Activated CD4-positive, CD25-positive, alpha-beta regulatory T cell treated with anti-CD3 and anti-CD28 coated beads, Interleukin-2, amount 50 U/mL, for 72 hours (primary cell): ENCODE results near the gene ZNF225.
"Not testable (repeated sequence)": the region's sequence is repeated elsewhere in the genome, so short reads cannot be mapped to it uniquely, and the experiment has no call there.

Experiments
- DNase-seq: peaks from one replicate; pipeline ENCODE4 v3.0.0; 2021

Gene ZNF225

DNA sequence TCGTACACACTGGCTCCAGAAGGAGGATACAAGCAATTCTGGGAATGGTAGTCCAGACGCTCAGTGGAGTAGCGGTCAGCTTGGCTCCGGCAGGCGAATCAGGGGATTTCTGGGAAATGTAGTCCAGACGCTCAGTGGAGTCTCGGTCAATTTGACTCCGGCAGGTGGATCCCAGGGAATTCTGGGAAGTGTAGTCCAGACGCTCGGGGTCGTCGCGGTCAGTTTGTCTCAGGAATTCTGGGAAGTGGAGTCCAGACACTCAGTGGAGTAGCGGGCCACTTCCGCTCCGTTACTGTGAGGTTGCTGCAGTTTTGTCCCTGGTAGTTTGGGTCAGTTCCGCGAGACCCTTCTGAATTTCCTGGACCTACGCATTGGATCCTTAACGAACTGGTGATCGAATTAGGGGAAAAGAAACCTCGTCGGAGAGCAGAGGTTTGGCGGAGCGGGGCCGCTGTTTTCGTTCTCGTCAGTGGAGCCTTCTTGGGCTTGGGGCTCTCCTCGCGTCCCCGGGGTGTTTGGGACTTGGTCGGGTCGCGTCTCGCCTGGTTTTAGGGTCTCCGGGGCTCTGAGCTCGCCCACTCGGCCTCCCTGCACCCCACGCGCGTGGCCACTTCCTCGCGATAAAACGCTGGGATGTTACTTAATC, at the start of gene ZNF225:
Gene ZNF225 (plus strand): TSS at position 262 of the 646 bp plus-strand sequence. CDS start 2,429 bp downstream, outside the sequence.
- peak; percentile 69 for DNase-seq

DNA sequence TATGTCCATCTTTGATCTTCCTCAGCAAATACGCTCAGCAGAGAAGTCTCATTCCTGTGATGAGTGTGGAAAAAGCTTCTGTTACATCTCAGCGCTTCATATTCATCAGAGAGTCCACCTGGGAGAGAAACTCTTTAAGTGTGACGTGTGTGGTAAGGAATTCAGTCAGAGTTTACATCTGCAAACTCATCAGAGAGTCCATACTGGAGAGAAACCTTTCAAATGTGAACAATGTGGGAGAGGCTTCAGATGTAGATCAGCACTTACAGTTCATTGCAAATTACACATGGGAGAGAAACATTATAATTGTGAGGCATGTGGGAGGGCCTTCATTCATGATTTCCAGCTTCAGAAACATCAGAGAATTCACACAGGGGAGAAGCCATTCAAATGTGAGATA, 46.9 kb upstream of the ZNF225 start:
- no peak for DNase-seq

DNA sequence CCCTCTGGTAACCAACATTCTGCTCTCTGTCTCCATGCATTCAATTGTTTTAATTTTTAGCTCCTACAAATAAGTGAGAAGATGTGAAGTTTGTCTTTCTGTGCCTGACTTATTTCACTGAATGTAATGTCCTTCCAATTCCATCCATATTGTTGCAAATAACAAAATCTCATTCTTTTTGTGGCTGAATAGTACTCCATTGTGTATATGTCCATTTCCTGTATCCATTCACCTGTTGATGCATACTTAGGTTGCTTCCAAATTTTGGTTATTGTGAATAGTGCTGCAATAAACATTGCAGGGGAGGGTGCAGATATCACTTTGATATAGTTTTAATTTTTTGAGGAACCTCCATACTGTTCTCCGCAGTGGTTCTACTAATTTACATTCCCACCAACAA, 43.8 kb upstream of the ZNF225 start:
- DNase-seq = no peak

DNA sequence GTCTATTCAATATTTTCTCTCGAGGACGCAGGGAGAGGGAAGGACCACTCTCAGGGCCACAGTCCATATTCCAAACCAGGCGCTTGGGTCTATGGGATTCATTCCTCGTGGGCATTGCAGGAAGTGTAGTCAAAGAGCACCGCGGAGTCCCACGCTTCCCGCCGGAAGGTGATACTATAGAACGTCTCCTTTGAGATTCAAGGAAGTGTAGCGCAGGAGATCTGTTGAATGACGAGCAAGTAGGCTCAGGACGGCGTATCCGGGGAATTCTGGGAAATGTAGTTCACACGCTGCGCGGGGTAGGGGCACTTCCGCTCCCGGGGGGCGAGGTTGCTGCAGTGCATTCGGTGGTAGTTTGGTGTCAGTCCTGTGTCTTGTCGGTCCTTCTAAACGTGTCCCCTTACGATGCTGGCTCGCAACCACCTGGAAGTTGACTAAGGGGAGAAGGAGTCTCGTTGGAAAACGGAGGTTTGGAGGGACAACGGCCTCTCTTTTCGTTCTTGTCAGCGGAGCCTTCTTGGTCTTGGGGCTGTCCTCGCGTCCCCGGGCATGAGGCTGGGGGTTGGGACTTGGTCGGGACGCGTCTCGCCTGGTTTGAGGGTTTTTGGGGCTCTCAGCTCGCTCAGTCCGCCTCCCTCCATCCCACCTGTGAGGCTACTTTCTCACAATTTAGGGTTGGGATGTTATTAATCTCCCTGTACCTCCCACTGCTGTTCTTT, 41.2 kb upstream of the ZNF225 start, which contains the start of gene ZNF284:
Gene ZNF284 (plus strand): TSS at position 336 of the 719 bp plus-strand sequence. CDS start 4,231 bp downstream, outside the sequence.
- DNase-seq = peak; percentile 72

DNA sequence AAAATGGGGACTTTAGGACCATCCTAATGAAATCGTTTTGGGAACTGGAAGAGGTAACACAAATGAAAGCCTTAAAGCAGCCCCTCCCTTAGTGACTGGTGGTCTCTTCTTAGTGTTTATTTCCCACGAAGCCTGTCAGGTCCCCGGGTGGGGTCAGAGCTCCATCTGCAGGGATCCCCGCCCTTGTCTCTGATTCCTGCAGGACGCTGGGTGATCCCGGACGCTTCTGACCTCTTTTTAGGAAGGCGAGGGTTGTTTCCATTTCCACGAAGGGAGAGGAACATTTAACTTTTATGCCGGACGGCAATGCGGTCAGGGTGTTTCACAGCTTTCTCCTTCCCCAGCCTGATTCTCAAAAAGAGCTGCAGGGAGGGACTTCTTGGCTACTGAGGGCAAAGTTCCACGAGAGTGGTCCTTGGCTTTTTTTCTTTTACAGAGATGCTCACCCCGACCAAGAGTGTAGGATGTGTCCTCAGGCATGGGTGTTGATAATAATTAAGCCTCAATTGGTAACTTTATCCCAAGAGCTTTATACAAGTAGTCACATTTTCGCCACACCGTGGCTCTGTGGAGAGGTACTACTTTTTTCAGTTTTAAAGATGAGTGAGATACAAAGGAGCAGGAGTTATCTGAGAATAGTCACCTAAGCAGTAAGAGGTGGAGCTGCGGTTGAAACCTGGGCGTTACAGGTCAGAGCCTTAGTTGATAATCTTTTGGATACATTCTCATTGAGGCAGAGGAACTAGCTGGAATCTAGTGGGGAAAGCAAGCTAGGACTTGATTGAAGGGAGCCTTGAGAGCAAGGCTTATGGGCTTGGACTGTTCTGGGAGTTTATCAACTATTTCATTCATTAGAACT, 40.4 kb upstream of the ZNF225 start:
- DNase-seq = no peak

DNA sequence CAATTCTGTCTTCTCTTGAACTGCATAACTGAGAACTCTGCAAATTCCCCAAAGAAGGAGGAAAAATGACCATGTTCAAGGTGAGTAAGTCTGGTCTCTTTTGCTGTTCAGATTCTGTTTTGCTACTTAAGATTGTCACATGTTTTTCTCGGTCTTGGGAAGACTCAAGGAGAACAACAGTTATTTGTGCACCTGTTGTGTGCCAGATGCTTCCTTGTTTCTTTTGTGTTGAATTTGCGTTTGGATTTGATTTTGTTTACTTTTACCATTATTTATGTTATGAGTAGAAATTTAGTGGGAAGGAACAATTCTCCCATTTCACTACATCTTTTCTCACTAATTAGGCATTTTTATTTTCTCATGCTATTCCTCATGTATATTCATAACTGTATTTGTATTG, 36.9 kb upstream of the ZNF225 start:
- DNase-seq = no peak

DNA sequence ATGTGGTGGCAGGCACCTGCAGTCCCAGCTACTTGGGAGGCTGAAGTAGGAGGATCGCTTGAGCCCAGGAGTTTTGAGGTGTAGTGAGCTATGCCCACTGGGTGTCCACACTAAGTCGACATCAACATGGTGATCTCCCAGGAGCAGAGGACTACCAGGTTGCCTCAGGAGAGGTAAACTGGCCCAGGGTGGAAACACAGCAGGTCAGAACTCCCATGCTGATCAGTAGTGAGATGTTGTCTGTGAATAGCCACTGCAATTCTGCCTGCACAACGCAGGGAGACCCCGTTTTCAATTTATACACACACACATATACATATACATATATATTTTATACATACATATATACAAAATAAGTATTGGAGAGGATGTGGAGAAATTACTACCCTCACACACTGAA, 21.1 kb upstream of the ZNF225 start:
- DNase-seq = no peak

DNA sequence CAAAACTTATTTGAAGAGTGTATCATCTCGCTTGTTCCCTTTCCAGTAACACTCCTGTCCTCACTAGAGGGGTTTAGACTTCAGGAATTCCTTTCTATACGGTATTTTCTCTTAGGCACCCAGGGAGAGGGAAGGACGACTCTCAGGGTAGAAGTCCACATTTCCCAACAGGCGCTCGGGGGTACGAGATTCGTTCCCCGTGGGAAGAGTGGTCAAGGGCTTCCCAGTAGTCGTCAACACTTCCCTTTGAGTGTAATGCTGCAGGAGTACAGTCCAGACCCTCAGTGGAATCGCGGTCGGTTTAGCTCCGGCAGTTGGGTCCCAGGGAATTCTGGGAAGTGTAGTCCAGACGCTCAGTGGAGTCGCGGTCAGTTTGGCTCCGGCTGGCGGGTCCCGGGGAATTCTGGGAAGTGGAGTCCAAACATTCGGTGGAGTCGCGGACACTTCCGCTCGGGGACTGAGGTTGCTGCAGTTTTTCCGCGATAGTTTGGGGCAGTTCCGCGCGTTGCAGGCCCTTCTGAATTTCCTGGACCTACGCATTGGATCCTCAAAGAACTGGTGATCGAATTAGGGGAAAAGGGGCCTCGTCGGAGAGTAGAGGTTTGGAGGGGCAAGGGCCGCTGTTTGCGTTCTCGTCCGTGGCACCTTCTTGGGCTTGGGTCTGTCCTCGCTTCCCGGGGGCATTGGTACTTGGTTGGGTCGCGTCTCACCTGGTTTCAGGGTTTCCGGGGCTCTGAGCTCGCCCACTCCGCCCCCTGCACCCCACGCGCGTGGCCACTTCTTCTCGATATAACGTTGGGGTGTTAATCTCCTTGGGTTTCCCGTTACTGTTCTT, 19.1 kb upstream of the ZNF225 start, which contains the start of gene ZNF224:
Gene ZNF224 (plus strand): TSS at position 431 of the 835 bp plus-strand sequence. CDS start 3,513 bp downstream, outside the sequence.
- DNase-seq = peak; percentile 67

DNA sequence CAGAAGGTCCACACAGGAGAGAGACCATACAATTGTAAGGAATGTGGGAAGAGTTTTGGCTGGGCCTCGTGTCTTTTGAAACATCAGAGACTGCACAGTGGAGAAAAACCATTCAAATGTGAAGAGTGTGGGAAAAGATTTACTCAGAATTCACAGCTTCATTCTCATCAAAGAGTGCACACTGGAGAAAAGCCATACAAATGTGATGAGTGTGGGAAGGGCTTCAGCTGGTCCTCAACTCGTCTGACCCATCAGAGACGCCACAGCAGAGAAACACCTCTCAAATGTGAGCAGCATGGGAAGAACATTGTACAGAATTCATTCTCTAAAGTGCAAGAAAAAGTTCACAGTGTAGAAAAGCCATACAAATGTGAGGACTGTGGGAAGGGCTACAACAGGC, 5.4 kb upstream of the ZNF225 start:
- DNase-seq = no peak

DNA sequence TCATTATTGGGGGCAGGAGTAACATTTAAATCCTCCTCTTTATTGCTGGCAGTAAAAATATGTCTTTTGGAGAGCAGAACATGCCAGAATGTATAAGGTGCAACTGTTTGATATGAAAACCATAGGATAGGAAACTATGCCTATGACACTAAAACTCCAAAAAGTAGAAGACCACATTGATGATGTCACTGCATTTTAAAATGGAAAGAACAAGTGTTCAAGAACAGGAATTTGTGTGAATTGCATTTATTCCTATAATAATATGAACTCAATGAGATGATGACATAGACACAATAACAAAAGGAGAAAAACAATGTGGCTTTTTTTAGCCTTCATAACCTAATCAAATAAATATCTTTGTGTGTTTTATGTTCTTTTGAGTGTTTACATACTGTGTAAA, 3.7 kb upstream of the ZNF225 start:
- DNase-seq = no peak

DNA sequence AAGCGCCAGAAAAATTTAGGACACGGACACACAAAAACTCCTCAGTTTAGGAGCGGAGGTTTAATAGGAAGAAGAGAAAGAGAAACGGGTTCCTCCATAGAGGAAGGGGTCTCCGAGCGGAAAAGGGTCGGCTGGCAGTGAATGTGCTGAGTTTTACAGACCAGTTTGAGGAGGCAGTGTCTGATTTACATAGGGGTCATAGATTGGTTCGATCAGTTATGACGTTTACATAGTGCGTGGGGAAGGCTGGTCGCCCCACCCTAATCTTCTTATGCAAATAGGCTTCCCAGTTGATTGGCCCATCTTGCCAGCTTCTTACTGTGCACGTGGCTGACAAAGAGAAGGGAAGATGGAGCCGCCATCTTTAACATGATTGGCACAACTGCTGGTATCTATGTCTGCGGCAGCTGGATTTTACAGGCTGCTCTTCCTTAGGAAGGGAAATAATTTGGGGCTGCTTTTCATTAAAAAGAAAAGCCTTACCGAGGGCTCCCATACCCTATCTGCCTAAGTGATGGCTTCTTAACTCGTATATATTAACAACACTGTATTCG, 1.2 kb upstream of the ZNF225 start:
- no peak for DNase-seq

DNA sequence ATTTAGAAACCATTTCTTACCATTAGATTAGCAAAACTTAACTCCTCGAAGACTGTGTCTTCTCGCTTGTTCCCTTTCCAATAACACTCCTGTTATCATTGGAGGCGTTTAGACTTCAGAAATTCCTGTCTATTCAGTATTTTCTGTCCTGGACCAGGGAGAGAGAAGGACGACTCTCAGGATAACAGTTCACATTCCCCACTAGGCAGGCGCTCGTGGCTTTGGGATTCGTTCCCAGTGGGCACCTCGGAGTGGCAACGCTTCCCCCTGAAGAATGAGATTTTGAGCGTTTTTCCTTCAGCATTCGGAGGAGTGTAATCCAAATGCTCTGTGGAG, 429 bp upstream of the ZNF225 start:
- DNase-seq = no peak

DNA sequence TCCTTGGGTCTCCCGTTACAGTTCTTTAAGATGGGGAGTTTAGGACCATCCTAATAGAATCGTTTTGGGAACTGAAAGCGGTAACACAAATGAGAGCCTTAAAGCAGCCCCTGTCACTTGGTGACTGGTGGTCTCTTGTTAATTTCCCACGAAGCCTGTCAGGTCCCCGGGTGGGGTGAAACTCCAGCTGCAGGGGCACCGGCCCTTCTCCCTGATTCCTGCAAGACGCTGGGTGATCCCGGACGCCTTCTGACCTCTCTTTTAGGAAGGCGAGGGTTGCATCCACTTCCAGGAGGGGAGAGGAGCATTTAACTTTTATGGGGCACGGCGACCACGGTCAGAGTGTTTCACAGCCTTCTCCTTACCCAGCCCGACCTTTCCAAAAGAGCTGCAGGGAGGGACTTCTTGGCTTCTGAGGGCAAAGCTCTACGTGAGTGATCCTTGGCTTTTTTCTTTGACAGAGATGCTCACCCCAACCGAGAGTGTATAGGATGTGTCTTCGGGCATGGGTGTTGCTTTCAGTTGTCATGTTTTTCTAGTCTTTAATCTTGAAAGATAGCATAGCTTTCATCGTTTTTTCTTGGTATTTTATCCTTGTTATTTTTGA, 688 bp downstream of the ZNF225 start:
- DNase-seq = no peak

DNA sequence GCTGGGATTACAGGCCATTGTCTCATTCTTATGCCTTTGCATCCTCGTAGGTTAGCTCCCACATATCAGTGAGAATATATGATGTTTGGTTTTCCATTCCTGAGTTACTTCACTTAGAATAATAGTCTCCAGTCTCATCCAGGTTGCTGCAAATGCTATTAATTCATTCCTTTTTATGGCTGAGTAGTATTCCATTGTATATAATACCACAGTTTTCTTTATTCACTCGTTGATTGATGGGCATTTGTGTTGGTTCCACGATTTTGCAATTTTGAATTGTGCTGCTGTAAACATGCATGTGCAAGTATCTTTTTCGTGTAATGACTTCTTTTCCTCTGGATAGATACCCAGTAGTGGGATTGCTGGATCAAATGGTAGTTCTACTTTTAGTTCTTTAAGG, 8.0 kb downstream of the ZNF225 start:
- DNase-seq = not testable (repeated sequence)

DNA sequence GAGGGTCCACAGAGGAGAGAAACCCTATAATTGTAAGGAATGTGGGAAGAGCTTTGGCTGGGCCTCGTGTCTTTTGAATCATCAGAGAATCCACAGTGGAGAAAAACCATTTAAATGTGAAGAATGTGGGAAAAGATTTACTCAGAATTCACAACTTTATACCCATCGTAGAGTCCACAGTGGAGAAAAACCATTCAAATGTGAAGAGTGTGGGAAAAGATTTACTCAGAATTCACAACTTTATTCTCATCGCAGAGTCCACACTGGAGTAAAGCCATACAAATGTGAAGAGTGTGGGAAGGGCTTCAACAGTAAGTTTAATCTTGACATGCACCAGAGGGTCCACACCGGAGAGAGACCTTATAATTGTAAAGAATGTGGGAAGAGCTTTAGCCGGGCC, 18.8 kb downstream of the ZNF225 start:
- no peak for DNase-seq

DNA sequence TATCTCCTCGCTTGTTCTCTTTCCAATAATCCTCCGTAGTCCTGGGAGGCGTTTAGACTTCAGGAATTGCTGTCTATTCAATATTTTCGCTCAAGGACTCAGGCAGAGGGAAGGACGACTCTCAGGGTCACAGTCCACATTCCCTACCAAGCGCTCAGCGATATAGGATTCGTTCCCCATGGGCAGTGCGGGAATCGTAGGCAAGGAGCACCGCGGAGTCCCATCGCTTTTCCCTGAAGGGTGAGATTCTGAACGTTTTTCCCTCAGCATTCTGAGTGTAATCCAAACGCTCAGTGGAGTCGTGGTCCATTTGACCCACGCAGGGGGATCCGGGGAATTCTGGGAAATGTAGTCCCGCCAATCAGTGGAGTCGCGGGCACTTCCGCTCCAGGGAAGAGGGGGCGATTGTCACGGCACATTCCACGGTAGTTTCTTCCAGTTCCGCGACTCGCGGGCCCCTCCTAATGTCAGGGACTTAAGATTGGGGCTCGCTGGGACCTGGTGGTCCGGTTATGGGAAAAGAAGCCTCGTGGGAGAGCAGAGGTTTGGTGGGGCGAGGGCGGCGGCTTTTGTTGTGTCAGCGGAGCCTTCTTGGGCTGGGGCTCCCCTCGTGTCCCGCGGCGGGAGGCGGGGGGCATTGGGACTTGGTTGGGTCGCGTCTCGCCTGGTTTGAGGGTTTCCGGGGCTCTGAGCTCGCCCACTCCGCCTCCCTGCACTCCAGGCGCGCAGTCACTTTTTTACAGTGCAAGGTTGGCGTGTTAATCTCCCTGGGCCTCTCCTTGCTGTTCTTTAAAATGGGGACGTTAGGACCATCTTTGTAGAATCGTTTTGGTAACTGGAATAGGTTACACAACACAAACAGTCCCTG, 28.2 kb downstream of the ZNF225 start, which contains the start of gene ZNF234:
Gene ZNF234 (plus strand): TSS at position 364 of the 868 bp plus-strand sequence. CDS start 3,079 bp downstream, outside the sequence.
- peak; percentile 57 for DNase-seq

DNA sequence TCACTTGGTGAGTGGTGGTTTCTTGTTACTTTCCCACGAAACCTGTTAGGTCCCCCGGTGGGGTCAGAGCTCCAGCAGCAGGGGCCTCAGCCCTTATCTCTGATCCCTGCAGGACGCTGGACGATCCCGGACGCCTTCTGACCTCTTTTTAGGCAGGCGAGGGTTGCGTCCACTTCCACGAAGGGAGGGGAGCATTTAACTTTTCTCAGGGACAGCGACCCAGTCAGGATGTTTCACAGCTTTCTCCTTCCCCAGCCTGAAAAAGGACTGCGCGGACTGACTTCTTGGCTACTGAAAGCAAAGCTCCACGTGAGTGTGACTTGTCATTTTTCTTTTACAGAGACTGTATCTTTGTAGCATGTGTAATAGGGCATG, 28.8 kb downstream of the ZNF225 start:
- DNase-seq = no peak

DNA sequence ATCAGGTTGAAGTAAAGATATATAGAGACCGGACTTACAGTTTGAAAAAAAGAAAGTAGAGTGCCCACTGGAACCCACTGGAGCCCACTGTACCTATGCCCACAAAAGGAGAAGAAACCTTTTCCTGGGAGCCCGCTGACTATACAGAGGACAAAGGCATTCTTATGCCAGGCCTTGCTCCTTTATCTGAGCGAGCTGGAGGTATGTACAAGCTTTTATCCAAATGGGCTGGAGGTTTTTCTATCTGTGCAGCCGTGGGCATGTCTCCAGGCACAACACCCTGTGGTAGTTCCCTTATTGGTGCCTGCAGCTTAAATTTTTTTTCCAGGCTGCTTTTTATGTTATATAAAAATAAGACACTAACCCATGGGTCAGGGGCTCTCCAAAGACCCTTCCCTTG, 36.6 kb downstream of the ZNF225 start:
- no peak for DNase-seq

DNA sequence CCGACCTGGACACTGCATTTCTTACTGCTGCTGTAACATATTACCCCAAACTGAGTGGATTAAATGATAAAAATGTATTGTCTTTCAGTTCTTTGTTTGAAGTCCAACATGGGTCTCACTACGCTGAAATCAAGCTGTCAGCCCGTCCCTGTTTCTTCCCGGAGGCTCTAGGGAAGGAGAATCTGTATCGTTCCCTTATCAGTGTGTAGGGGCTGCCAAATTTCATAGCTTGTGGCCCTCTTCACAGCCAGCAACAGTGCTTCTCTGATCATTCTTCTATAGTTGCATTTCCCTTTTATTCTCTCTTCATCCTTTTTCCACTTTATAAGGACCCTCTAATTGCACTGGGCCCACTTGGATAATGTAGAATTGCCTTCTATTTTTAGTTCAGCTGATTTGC, 38.3 kb downstream of the ZNF225 start:
- no peak for DNase-seq

DNA sequence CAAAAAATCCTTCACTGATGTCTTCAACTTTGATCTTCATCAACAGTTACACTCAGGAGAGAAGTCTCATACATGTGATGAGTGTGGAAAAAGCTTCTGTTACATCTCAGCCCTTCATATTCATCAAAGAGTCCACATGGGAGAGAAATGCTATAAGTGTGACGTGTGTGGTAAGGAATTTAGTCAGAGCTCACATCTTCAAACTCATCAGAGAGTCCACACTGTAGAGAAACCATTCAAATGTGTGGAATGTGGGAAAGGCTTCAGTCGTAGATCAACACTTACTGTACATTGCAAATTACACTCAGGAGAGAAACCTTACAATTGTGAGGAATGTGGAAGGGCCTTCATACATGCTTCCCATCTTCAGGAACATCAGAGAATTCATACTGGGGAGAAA, 43.3 kb downstream of the ZNF225 start:
- DNase-seq = no peak

DNA sequence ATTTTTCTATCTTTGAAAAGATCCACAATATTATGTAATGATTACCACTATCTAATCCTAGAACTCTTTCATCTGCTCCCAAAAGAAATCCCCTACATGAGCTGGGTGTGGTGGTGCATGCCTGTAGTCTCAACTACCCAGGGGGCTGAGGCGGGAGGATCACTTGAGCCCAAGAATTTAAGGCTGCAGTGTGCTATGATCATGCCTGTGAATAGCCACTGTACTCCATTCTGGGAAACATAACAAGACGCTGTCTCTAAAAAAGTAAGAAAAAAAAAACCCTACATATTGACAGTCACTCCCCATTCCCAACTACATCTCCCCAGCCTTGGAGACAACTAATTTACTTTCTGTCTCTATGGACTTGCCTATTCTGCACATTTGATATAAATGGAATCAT, 50.6 kb downstream of the ZNF225 start:
- no peak for DNase-seq
